ENCODE data around the gene CFL1.
"Not testable (repeated sequence)": the region's sequence is repeated elsewhere in the genome, so short reads cannot be mapped to it uniquely, and the experiment has no call there.

The CFL1 gene

DNA sequence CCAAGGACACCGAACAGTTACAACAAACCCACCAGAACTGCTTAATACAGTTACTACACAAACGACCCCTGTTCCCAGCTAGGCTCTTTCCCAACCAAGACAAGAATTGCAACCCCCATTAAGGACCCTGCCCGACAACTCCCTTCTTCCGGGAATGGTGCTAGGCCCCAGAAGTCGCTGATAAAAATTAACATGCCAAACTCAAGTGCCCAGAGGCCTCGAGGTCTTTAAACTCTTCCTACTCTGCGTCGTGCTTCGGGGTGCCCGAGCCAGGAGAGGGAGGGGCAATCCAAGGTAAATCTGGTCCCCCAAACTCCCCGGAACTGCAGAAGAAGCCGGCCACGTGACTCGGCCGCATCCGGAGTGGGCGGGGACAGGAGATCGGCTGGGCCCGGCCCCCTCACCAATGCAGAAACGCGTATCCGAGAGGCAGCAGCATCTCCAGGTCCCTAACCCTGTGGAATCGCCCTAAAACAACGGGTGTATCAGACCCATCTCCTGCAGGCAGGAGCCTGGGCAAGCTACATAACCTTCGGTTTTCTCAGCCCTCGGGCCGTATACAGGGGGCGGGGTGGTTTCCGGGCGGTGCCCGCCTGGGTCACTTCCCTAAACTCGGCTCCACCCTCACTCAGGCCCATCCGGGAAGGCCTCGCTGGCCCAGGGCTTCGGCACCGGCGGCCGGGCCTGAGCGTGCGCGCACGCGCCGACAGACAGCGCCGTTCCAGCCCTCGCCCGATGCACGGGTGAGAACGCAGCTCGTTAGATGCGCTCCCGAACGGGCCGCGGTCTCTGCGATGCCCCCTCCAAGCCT is 1.1 kb downstream of the CFL1 start:
- DNase-seq (ENCODE audit: low read depth in 2 of 2): peak; percentile 75 to 82

DNA sequence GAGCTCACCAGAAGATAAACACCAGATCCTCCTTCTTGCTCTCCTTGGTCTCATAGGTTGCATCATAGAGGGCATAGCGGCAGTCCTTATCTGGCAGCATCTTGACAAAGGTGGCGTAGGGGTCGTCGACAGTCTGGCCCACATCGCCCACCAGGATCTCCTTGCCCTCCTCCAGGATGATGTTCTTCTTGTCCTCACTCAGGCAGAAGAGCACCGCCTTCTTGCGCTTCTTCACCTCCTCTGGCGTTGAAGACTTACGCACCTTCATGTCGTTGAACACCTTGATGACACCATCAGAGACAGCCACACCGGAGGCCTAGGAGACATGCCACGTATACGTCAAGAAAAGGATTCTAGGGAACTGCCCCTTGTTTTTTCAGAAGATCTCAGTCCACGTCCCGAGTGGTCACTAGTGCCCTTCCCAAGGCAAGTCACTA is 2.0 kb downstream of the CFL1 start:
- DNase-seq (ENCODE audit: low read depth in 2 of 2): no peak

DNA sequence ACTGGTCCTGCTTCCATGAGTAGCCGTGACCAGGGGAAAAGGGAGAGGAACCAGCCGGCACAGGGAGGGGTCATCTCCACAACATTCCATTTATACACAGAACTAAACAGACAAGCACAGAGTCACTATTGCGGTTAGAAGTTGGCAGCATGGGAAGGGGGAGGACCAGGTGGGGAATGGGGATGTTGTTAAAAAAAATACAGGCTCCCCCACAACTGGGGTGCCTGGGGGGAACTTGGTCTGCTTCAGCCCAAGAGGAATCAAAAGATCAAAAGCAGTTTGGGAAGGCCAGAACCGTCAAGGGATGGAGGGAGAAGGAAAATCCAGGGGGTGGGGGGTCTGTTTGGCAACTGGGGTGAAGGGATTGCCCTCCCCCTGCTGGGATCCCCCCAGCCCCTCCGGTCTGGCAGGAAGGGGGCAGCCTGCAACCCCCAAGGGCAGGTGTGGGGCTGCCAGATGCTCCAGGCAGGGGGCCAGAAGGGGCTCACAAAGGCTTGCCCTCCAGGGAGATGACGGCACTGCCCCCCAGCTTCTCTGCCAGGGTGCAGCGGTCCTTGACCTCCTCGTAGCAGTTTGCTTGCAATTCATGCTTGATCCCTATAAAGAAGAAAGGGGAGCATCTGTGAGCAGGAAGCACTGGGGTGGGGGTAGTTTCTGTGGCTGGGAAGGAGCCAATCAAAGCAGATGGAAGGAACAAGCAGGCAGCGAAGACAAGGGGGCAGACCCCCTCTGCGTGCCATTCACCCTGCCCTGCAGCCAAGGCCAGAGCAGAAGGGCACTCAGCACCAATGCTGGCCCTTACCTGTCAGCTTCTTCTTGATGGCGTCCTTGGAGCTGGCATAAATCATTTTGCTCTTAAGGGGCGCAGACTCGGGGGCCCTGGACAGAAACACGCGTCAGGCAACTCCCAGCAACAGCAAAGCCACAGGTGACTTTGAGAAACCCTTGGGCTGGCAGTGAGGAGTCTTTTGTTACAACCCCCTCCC is 2.8 kb downstream of the CFL1 start:
- DNase-seq (ENCODE audit: low read depth in 2 of 2): no peak

DNA sequence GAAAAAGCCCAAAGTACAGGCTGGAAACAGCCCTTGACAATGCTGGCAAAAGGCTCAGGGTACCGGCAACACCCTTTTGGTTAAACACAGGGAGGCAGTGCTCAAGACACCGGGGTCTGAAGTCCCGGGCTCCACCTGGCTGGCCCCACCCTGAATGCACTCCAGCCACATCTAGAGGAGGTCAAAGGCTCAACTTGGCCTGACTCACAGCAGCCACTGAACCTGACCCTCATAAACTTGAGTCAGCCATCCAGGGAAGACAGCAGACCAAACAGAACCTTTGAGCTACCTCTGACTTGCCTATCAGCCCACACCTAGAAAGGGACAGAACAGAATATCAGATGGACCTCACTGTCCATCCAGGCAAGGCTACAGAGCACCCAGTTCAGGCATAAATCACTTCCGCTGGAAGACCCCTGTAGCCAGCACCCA is 3.8 kb downstream of the CFL1 start:
- no peak for DNase-seq (ENCODE audit: low read depth in 2 of 2)

DNA sequence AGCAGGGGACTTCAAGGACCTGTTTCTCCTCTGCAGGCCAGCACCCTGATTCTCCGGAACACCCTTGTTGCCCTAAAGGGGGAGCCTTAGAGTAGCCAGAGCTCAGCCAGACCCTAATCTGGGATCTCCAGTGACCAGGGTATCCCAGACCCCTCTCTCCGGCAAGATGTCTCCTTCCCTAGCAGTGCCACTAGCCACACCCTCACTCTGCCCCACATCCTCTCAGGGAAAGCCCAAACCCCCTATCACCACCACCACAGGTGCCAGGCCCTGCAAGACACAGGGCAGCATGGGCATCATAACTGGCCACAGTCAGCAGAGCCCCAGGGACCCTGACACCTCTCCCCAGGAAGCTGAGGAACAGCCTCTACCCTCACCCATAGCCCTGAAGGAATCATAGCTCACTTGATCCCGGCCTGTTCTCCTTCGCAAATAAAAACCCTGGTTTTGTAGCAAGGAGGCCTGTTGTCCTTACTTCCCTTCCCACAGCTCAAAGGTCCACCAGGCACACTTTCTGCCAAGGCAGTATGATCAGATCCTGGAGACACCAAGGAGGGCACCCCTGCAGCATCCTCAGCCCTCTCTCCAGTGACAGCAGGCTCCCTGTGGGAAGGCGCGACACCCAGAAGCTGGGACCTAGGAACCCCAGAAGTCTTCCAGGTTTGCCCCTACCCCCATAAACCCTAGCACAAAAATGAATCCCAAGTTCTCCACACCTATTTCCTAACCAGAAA is 4.6 kb downstream of the CFL1 start:
- no peak for DNase-seq (ENCODE audit: low read depth in 2 of 2)

DNA sequence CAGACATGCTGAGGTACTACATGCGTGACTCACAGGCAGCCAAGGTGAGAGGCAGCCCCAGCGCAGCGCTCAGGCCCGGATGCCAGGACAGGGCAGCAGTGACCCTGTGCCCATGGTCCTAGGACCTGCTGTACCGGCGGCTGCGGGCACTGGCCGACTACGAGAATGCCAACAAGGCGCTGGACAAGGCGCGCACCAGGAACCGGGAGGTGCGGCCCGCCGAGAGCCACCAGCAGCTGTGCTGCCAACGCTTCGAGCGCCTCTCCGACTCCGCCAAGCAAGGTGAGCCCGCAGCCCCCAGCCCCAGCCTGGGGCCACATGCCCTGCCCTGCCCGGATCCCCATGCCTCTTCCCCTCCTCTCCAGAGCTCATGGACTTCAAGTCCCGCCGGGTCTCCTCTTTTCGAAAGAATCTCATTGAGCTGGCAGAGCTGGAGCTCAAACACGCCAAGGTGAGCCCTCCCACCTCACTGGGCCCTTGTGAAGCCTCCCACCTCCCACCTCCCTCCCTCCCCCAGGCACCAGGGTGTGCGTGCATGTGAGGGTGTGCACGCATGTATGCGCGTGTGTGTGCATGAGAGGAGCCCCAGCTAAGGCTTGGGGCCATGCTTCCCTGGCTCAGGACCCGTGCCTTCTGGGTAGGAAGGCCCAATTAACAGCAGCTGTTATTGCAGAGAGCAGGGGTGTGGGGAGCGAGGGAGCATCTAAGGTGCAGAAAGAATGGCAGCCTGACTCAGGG is 5.3 kb downstream of the CFL1 start:
- DNase-seq (ENCODE audit: low read depth in 2 of 2): no peak

DNA sequence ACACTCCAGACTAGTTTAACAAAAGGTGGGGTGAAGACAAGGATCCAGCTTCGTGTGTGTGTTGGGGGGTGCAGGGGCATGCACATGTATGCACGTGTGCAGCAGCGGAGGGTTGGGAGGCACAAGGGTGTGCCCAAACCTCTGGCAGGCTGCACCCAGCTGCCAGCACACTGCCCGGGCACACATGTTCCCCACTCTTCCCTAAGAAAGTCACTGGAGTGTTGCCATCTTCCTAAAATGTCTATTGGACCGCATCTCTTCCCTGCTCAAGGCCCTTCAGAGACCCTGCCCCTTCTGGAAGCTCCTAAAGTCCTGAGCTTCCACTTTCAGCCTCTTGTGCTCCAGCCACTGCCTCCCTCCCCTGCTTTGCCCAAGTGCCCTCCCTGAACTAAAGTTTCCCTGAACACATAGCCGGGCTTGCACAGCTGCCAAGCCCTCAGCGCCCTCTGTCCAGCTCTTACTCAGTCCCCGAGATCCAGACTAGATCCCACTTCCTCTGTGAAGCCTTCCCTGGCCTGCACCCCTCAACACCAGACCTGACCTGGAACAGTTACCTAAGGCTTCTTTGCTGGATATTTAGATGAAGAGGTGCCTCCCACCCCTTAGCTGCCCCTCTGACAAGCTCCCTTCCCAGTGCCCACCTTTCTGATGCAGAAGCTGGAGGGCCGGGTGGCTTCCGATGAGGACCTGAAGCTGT is 6.0 kb downstream of the CFL1 start:
- DNase-seq (ENCODE audit: low read depth in 2 of 2): no peak

DNA sequence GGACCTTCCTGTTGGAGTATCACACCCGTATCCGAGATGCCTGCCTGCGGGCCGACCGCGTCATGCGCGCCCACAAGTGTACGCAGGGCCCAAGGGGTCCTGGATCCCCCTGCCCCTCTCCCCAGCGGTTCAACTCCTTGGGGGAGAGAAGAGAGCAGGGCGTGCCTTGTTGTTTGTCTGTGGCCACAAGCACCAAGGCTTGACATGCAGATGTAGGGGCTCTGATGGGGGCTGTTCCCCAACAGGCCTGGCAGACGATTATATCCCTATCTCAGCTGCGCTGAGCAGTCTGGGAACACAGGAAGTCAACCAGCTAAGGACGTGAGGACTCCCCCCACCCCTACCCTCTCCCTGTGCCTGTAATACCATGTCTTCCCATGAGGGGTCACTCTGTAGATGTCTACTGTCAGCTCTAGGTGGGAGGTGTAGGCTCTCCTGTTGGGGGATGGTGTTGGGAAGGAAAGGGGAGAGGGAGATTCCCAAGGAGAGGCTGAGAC is 6.8 kb downstream of the CFL1 start:
- DNase-seq (ENCODE audit: low read depth in 2 of 2): no peak

DNA sequence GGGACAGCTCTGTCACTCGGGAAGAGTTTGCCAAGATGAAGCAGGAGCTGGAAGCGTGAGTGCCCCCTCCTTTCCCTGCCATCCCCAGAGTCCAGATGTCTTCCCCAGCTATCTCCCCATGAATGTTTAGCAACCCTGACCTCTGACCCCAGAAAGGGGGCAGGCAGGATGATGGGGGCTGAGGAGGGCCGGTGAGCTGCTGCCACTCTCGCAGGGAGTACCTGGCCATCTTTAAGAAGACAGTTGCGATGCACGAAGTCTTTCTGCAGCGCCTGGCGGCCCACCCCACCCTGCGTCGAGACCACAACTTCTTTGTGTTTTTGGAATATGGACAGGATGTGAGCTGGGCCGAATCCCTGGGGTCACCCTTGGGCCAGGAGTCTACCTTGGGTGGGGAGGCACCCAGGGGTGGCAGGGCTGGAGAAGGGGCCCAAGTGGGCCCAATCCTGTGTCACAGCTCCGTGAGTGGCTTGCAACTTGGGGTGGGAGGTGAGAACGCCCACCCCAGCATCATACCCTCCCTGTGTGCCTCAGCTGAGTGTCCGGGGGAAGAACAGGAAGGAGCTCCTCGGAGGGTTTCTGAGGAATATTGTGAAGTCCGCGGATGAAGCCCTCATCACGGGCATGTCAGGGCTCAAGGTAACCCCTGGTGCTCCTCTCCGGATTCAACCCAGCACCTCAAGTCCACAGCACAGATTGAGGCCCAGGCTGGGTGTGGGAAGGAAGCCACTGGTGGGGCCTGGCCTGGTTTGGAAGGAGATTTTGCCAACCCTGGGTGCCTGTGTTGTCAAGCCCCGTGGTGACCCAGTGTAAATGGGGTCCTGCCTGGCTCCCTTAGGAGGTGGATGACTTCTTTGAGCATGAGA is 7.5 kb downstream of the CFL1 start:
- DNase-seq (ENCODE audit: low read depth in 2 of 2): no peak

DNA sequence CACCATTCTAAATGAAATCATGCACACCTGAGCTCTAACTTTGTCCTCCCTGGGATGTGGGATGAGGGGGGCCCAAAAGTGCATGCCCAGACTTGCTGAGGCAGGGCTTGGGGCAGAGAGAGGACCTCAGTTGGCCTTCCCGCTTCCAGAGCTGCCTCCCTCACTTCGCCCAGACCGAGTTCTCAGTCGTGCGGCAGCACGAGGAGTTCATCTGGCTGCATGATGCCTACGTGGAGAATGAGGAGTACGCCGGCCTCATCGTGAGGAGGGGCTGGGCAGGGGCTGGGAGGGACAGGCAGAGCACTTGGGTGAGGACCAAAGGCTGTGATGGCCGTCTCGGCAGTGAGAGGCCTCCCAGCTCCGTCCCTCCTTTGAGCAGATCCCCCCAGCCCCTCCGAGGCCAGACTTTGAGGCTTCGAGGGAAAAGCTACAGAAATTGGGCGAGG is 8.2 kb downstream of the CFL1 start:
- no peak for DNase-seq (ENCODE audit: low read depth in 2 of 2)

DNA sequence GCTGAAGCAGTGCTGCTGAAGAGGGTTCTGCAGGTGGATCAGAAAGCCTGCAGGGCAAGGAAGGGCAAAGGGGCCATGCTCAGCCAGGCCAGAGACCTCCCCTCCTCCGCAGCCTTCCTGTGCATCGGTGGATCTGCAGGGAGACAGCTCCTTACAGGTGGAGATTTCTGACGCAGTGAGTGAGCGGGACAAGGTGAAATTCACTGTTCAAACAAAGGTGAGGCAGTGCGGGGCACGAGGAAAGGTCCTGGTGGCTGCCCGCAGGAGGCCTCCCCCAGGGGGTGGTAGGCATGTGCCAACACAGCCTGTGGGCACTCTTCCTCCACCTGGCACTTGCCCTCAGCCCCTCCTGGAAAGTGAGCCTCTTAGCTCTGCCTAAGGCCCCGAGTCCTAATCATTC is 8.6 kb downstream of the CFL1 start:
- DNase-seq (ENCODE audit: low read depth in 2 of 2): no peak

DNA sequence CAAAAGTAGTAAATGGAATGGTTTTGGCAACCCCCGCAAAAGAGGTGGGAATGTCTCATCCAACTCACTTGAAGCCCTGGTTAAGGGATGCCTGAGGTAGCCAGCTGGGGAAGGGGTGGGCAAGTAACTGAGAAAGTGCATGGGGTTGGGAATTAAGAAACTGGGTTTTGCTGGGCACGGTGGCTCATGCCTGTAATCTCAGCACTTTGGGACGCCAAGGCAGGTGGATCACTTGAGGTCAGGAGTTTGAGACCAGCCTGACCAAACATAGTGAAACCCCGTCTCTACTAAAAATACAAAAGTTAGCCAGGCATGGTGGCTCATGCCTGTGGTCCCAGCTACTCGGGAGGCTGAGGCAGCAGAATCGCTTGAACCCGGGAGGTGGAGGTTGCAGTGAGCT is 9.3 kb downstream of the CFL1 start:
- not testable (repeated sequence) for DNase-seq (ENCODE audit: low read depth in 2 of 2)

DNA sequence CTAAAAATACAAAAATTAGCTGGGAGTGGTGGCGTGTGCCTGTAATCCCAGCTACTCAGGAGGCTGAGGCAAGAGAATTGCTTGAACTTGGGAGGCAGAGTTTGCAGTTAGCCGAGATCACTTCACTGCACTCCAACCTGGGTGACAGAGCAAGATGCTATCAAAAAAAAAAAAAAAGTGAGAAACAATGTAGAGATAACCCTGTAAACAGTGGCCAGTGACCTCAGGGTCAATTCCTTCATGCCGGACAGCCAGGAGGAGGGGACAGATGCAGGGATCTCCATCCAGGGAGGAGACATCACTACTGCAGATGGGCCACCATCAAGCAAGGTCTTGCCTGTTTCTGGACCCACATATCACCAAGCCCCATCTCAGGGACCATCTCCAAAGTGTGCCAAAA is 10.2 kb downstream of the CFL1 start:
- DNase-seq (ENCODE audit: low read depth in 2 of 2): no peak

DNA sequence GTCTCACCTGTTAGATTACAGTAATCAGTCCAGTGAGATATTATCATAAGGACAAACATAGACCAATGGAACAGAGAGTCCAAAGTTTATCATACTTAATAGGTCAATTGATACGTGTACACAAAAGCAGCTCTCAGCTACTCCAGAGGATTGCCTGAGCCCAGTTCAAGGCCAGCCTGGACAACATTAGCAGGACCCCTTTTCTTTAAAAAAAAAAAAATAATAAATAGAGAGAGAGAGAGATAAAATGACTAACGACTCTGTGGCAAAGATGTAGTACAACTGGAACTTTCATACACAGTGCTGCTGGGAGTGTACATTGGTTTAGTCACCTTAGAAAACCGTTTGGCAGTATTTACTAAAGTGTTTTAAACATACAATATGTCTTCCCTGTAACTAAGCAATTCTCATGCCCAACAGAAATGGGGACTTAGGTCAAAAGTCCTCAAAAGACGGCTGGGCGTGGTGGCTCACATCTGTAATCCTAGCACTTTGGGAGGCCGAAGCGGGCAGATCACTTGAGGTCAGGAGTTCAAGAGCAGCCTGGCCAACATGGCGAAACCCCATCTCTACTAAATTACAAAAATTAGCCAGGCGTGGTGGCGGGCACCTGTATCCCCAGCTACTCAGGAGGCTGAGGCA is 13.6 kb downstream of the CFL1 start:
- DNase-seq (ENCODE audit: low read depth in 2 of 2): no peak

DNA sequence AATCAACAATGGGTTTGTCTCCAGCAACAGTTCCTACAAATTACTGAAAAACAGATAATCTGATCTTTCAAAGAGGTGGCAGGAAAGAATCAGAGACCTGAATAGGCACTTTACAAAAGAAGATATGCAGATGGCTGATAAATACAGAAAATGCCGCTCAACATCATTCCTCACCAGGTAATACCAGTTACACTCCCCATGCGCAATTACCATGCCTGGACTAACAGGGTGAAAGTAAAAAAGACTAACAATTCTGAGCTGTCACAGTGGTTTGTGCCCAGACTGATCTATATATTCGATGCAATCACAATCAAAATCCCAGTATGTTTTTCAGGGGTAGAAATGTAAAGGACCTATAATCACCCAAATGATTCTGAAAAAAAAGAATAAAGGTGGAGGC is 14.2 kb downstream of the CFL1 start:
- no peak for DNase-seq (ENCODE audit: low read depth in 2 of 2)

DNA sequence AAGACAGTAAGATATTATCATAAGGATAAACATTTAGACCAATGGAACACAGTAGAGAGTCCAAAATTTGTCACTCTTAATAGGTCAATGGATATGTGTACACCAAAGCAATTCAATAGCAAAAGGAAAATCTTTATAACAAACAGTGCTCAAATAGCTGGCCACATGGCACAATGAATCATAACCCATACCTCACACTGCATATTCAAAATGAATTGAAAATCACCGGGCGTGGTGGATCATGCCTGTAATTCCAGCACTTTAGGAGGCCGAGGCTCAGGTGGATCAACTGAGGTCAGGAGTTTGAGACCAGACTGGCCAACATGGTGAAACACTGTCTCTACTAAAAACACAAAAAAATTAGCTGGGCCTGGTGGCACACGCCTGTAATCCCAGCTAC is 15.8 kb downstream of the CFL1 start:
- no peak for DNase-seq (ENCODE audit: low read depth in 2 of 2)

DNA sequence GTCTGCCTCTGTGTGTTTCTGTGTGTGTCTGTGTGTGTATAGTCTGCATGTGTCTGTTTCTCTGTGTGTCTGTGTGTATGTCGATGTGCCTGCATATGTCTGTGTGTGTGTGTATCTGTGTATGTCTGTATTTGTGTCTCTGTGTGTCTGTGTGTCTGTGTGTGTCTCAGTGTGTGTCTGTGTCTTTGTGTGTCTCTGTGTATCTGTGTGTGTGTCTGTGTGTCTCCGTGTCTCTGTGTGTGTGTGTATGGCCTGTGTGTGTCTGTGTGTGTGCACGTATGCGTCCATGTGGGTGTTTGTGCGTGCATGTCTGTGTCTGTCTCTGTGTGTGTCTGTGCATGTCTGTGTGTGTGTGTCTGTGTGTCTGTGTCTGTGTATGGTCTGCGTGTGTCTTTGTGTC is 23.8 kb downstream of the CFL1 start:
- no peak for DNase-seq (ENCODE audit: low read depth in 2 of 2)

DNA sequence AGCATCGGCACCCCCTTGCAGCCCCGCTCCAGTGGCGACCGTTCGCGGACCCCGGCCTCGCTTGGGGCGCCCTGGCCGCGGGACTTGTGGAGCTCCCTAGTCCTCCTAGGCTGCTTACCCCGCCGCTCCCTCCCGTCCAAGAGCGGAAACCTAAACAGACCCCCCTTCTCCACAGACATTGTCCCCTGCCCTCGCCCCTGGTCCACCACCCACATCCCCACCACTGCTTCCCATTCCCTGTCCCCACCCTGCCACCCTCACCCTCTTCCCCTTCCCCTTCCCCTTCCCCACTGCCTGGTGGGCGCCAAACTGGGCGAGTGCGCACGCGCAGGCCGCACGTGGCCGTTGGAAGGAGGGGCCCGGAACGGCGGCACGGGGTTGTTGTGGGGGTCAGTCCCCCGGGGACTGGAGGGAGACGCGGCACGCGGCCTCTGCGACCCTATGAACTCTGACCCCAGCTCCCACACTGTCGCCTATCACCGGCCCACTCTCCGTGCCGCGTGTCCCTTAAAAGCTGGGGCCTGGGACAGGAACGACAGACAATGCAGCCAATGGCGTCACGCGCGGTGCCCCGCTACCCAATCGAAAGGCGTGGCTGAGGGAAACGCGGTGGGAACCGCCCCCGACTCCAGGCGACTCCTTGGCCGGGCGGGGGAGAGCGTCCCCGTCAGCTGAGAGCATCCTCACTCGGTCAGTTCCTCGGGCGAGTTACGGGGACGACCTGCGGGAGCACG is 24.5 kb downstream of the CFL1 start, which contains the start of gene SNX32:
TSS of gene SNX32 (plus strand) at position 667 of the 734 bp plus-strand sequence. CDS start 103 bp downstream, outside the sequence.
- DNase-seq (ENCODE audit: low read depth in 2 of 2): peak; percentile 93 to 94
